Mesenchymal stem cell (in vitro differentiated cells and primary cell): Measurements from ENCODE around the gene ZNF594.

Experiments
- DNase-seq: peaks from one replicate; pipeline ENCODE4 v3.0.0-alpha.2; 2013
- H2AFZ ChIP-seq: one replicate; pipeline ENCODE4 v1.6.1; 2013; ENCODE audit warnings: low read depth, mild to moderate bottlenecking, control low read depth, inconsistent platforms, low read length, moderate library complexity
- H2AK5ac ChIP-seq: 2 replicates; pipeline ENCODE4 v1.6.1; 2013; ENCODE audit warnings: low read length, moderate library complexity, mild to moderate bottlenecking, inconsistent platforms; ENCODE audit not compliant: severe bottlenecking
- H2BK120ac ChIP-seq: one replicate; pipeline ENCODE4 v1.6.1; 2013; ENCODE audit warnings: low read depth, mild to moderate bottlenecking, inconsistent platforms, low read length, moderate library complexity
- H2BK12ac ChIP-seq, 2 experiments: one replicate each; pipeline ENCODE4 v1.6.1; 2013; ENCODE audit warnings: inconsistent platforms in 2 of 2, low read length in 2 of 2, mild to moderate bottlenecking in 2 of 2, moderate library complexity in 2 of 2, control low read depth in 1 of 2
- H2BK15ac ChIP-seq: one replicate; pipeline ENCODE4 v1.6.1; 2013; ENCODE audit warnings: mild to moderate bottlenecking, low read depth, inconsistent platforms; ENCODE audit not compliant: poor library complexity, severe bottlenecking
- H2BK5ac ChIP-seq: 2 replicates; pipeline ENCODE4 v1.6.1; 2013; ENCODE audit warnings: low read depth, mild to moderate bottlenecking, low read length, control low read depth, inconsistent platforms; ENCODE audit not compliant: poor library complexity, severe bottlenecking
- H3K14ac ChIP-seq, 2 experiments: one replicate each; pipeline ENCODE4 v1.6.1; 2013; ENCODE audit warnings: inconsistent platforms in 2 of 2, low read length in 2 of 2, control low read depth in 1 of 2, mild to moderate bottlenecking in 1 of 2, moderate library complexity in 1 of 2
- H3K18ac ChIP-seq, 2 experiments: one replicate each; pipeline ENCODE4 v1.6.1; 2013; ENCODE audit warnings: inconsistent platforms in 2 of 2, low read length in 2 of 2, control low read depth in 1 of 2, low read depth in 1 of 2, mild to moderate bottlenecking in 1 of 2
- H3K23ac ChIP-seq, 2 experiments: one replicate each; pipeline ENCODE4 v1.6.1; 2013; ENCODE audit warnings: inconsistent platforms in 2 of 2, low read length in 2 of 2, mild to moderate bottlenecking in 2 of 2, moderate library complexity in 2 of 2, control low read depth in 1 of 2
- H3K27ac ChIP-seq: 2 replicates; pipeline ENCODE4 v1.5.1; 2013; ENCODE audit warnings: mild to moderate bottlenecking, moderate library complexity, low read length, control low read depth, inconsistent platforms; ENCODE audit not compliant: poor library complexity, severe bottlenecking
- H3K27me3 ChIP-seq, 2 experiments: 2 replicates each; pipeline versions ENCODE4 v1.6.1 to v1.7.0; 2013; ENCODE audit warnings: low read length in 2 of 2, mild to moderate bottlenecking in 2 of 2, moderate library complexity in 2 of 2, control low read depth in 1 of 2, inconsistent platforms in 1 of 2; ENCODE audit not compliant: control insufficient read depth in 1 of 2, insufficient read depth in 1 of 2
- H3K36me3 ChIP-seq, 2 experiments: 2 replicates each; pipeline versions ENCODE4 v1.6.1 to v1.7.0; 2013; ENCODE audit warnings: low read length in 2 of 2, control low read depth in 1 of 2, inconsistent platforms in 1 of 2, low read depth in 1 of 2, mild to moderate bottlenecking in 1 of 2; ENCODE audit not compliant: insufficient read depth in 2 of 2, control insufficient read depth in 1 of 2
- H3K4ac ChIP-seq, 2 experiments: one replicate each; pipeline ENCODE4 v1.6.1; 2013; ENCODE audit warnings: inconsistent platforms in 2 of 2, low read length in 2 of 2, mild to moderate bottlenecking in 2 of 2, moderate library complexity in 2 of 2, control low read depth in 1 of 2, low read depth in 1 of 2
- H3K4me1 ChIP-seq: 2 replicates; pipeline ENCODE4 v1.6.1; 2013; ENCODE audit warnings: low read depth, low read length, control low read depth; ENCODE audit not compliant: control insufficient read depth, insufficient read depth
- H3K4me2 ChIP-seq: 2 replicates; pipeline ENCODE4 v1.6.1; 2013; ENCODE audit warnings: low read length, mild to moderate bottlenecking, inconsistent platforms; ENCODE audit not compliant: poor library complexity, severe bottlenecking
- H3K4me3 ChIP-seq, 2 experiments: 2 replicates each; pipeline versions ENCODE4 v1.5.1 to v1.7.0; 2013; ENCODE audit warnings: low read length in 2 of 2, mild to moderate bottlenecking in 2 of 2, control low read depth in 1 of 2, low read depth in 1 of 2; ENCODE audit not compliant: insufficient read depth in 1 of 2
- H3K79me1 ChIP-seq: replicated peaks from 2 replicates; pipeline ENCODE4 v1.6.1; 2013; ENCODE audit warnings: mild to moderate bottlenecking, control low read depth, low read length, inconsistent platforms; ENCODE audit not compliant: poor library complexity, severe bottlenecking
- H3K9ac ChIP-seq: 2 replicates; pipeline ENCODE4 v1.7.0; 2013; ENCODE audit warnings: mild to moderate bottlenecking, low read length, moderate library complexity
- H3K9me3 ChIP-seq: 2 replicates; pipeline ENCODE4 v1.7.0; 2013; ENCODE audit warnings: mild to moderate bottlenecking, low read length; ENCODE audit not compliant: control insufficient read depth
- H4K8ac ChIP-seq: one replicate; pipeline ENCODE4 v1.6.1; 2013; ENCODE audit warnings: inconsistent platforms, mild to moderate bottlenecking, low read length, moderate library complexity
- H4K91ac ChIP-seq: one replicate; pipeline ENCODE4 v1.6.1; 2013; ENCODE audit warnings: mild to moderate bottlenecking, low read length, inconsistent platforms
- WGBS: methylation state at CpG from one replicate; pipeline ENCODE4 v1.1.7; 2013; ENCODE audit warnings: mixed read lengths; 5-methylcytosine and 5-hydroxymethylcytosine counted together

The ZNF594 gene

GRCh38 chr17:5201011-5201410 lies 9.3 kb upstream of the ZNF594 start:
- H3K23ac ChIP-seq = no peak overlapping the region
- H3K14ac ChIP-seq = no peak overlapping the region
- no peak overlapping the region for H2BK12ac ChIP-seq
- no peak overlapping the region for H3K4me2 ChIP-seq
- no peak overlapping the region for H2BK120ac ChIP-seq
- whole genome bisulfite sequencing = 92% methylated on average over 6 of the region's 8 CpGs
- no peaks in the 10 kb centered on the region for H3K9me3 ChIP-seq
- H3K4me3 ChIP-seq = no peak overlapping the region
- H3K27ac ChIP-seq = no peak overlapping the region
- no peaks in the 10 kb centered on the region for H3K27me3 ChIP-seq
- peaks cover 2% of the 10 kb centered on the region for H3K4me1 ChIP-seq
- no peak overlapping the region for H3K4ac ChIP-seq
- H3K18ac ChIP-seq = no peak overlapping the region
- no peak overlapping the region for H4K8ac ChIP-seq
- H3K79me1 ChIP-seq = peaks cover 13% of the 10 kb centered on the region
- no peak overlapping the region for H2AFZ ChIP-seq
- H3K9ac ChIP-seq = no peak overlapping the region
- no peak overlapping the region for H2BK5ac ChIP-seq
- no peak overlapping the region for H4K91ac ChIP-seq
- no peak for DNase-seq
- peaks cover under 1 to 5% of the 10 kb centered on the region in 2 experiments for H3K36me3 ChIP-seq
- H2AK5ac ChIP-seq = no peak overlapping the region
- H2BK15ac ChIP-seq = no peak overlapping the region

GRCh38 chr17:5200360-5200759 lies 8.7 kb upstream of the ZNF594 start:
- Histone ChIP-seq H4K8ac (no peak overlapping the region), H3K23ac (no peak overlapping the region), H3K4me1 (peaks cover 2% of the 10 kb centered on the region), H2AK5ac (no peak overlapping the region), H3K4ac (no peak overlapping the region), H2BK12ac (no peak overlapping the region), H2BK15ac (no peak overlapping the region), H3K4me2 (no peak overlapping the region), H2BK120ac (no peak overlapping the region), H3K79me1 (peaks cover 15% of the 10 kb centered on the region), H3K18ac (no peak overlapping the region), H3K4me3 (no peak overlapping the region), H3K14ac (no peak overlapping the region), H2BK5ac (no peak overlapping the region), H3K36me3 (peaks cover 5% of the 10 kb centered on the region in 2 experiments), H3K9ac (no peak overlapping the region), H3K27me3 (no peaks in the 10 kb centered on the region), H3K27ac (no peak overlapping the region), H3K9me3 (no peaks in the 10 kb centered on the region), H2AFZ (no peak overlapping the region), H4K91ac (no peak overlapping the region)
- no CpG with 5 or more reads among the region's 2 CpGs for WGBS
- DNase-seq = no peak

DNA sequence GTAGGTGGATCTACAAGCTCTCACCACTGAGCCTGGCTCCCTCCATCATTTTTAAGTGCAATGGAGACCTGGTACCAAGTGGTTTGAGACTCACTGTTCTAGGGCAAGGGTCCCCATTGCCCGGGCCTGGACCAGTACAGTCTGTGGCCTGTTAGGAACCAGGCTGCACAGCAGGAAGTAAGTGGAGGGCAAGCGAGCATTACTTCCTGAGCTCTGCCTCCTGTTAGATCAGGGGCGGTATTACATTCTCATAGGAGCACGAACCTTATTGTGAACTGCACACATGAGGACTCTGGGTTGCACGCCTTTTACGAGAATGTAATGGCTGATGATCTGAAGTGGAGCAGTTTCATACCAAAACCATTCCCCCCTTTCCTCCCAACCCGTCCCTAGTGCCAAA lies 6.8 kb upstream of the ZNF594 start:
- no peak overlapping the region for H2BK120ac ChIP-seq
- H3K4ac ChIP-seq = no peak overlapping the region
- no peak overlapping the region for H3K23ac ChIP-seq
- H4K8ac ChIP-seq = no peak overlapping the region
- no peak overlapping the region for H3K4me2 ChIP-seq
- no peak for DNase-seq
- H3K36me3 ChIP-seq = peaks cover 5 to 7% of the 10 kb centered on the region in 2 experiments
- H2AK5ac ChIP-seq = no peak overlapping the region
- no peaks in the 10 kb centered on the region for H3K27me3 ChIP-seq
- H4K91ac ChIP-seq = no peak overlapping the region
- no peak overlapping the region for H2BK12ac ChIP-seq
- H3K14ac ChIP-seq = no peak overlapping the region
- H3K18ac ChIP-seq = no peak overlapping the region
- H3K9me3 ChIP-seq = no peaks in the 10 kb centered on the region
- H3K9ac ChIP-seq = no peak overlapping the region
- peaks cover 20% of the 10 kb centered on the region for H3K79me1 ChIP-seq
- 87% methylated on average over 4 of the region's 7 CpGs for WGBS
- no peak overlapping the region for H2AFZ ChIP-seq
- no peak overlapping the region for H2BK5ac ChIP-seq
- H3K4me3 ChIP-seq = no peak overlapping the region
- H3K4me1 ChIP-seq = peaks cover 2% of the 10 kb centered on the region
- no peak overlapping the region for H3K27ac ChIP-seq
- H2BK15ac ChIP-seq = no peak overlapping the region

DNA sequence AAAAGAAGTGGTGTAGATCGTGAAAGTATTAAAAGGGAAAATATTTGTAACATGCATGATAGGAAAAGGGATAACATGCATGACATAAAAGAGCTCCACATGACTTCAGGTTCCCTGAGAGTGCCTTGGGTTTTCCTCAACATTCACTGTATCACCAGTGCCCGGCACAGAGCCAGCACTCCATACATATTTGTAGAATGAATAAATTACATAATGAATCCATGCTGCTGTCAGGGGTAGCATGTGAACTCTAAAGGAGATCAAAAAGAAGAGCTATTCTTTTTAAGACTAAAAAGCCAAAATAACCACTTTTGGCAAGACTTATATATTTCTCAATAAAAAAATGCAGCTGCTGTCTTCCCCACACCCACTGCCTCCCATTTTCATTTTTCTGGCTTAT lies 2.7 kb upstream of the ZNF594 start:
- Histone ChIP-seq H3K23ac (no peak overlapping the region), H3K18ac (no peak overlapping the region), H3K27ac (no peak overlapping the region), H3K27me3 (no peaks in the 10 kb centered on the region), H4K8ac (no peak overlapping the region), H3K14ac (no peak overlapping the region), H3K79me1 (peaks cover 25% of the 10 kb centered on the region), H2BK5ac (no peak overlapping the region), H2BK15ac (no peak overlapping the region), H2BK120ac (no peak overlapping the region), H2AK5ac (no peak overlapping the region), H3K4me2 (no peak overlapping the region), H3K9me3 (peaks cover 8% of the 10 kb centered on the region), H3K4me3 (no peak overlapping the region), H3K4ac (no peak overlapping the region), H2AFZ (no peak overlapping the region), H4K91ac (no peak overlapping the region), H3K9ac (no peak overlapping the region), H2BK12ac (no peak overlapping the region), H3K36me3 (peaks cover 10 to 14% of the 10 kb centered on the region in 2 experiments), H3K4me1 (no peaks in the 10 kb centered on the region)
- DNase-seq = no peak
- 91% methylated on average over 1 of the region's 2 CpGs for WGBS
